ENCODE data around the gene SMARCD3. TPM values are rescaled to one million over a fixed set of nuclear protein-coding genes. Genes with fewer than 3 reads are reported as not detected.

SMARCD3 gene
- total and polyA plus RNA-seq, 2 of the 13 experiments (the other 11 are each of a cell fraction or from before 2014, with no cell fraction given), result 0.20 to 0.62 TPM

- TF ChIP-seq HIVEP1 (CRISPR knock-in tag; IDR thresholded peaks at IDR 0.05) (peak; percentile 28; the same call in 1 of the 2 replicates), ZNF280D (CRISPR knock-in tag; IDR thresholded peaks at IDR 0.05) (no peak), TAF1 (CRISPR knock-in tag; IDR thresholded peaks at IDR 0.05) (peak; percentile 82), ZNF20 (CRISPR knock-in tag; IDR thresholded peaks at IDR 0.05) (no peak), YEATS2 (CRISPR knock-in tag; IDR thresholded peaks at IDR 0.05; ENCODE audit: borderline replicate concordance) (0 out of 2 replicates have a peak, but pooled peaks have one; percentile 64), ZNF839 (CRISPR knock-in tag; IDR thresholded peaks at IDR 0.05; ENCODE audit: borderline replicate concordance) (0 out of 2 replicates have a peak, but pooled peaks have one; percentile 2), DR1 (CRISPR knock-in tag; IDR thresholded peaks at IDR 0.05) (0 out of 2 replicates have a peak, but pooled peaks have one; percentile 37), ZNF563 (CRISPR knock-in tag; IDR thresholded peaks at IDR 0.05) (peak; percentile 73; the same call in 1 of the 2 replicates), ZNF138 (CRISPR knock-in tag; IDR thresholded peaks at IDR 0.05; ENCODE audit: low read depth) (0 out of 2 replicates have a peak, but pooled peaks have one; percentile 70), NR3C1 (CRISPR knock-in tag; IDR thresholded peaks at IDR 0.05) (no peak), RARA (CRISPR knock-in tag; IDR thresholded peaks at IDR 0.05) (no peak), AGO2 (optimal IDR thresholded peaks at IDR 0.05; ENCODE audit: low read depth, low read length) (peak; percentile 60), ZNF678 (CRISPR knock-in tag; IDR thresholded peaks at IDR 0.05) (no peak), ETV6 (CRISPR knock-in tag; conservative IDR thresholded peaks at IDR 0.05) (no peak), MED8 (CRISPR knock-in tag; IDR thresholded peaks at IDR 0.05; ENCODE audit: insufficient replicate concordance) (no peak), ZNF484 (CRISPR knock-in tag; IDR thresholded peaks at IDR 0.05; ENCODE audit: borderline replicate concordance, low read depth) (no peak), KLF6 (CRISPR knock-in tag; IDR thresholded peaks at IDR 0.05) (0 out of 2 replicates have a peak, but pooled peaks have one; percentile 46), ETV5 (CRISPR knock-in tag; IDR thresholded peaks at IDR 0.05; ENCODE audit: borderline replicate concordance) (peak; percentile 81; the same call in 1 of the 2 replicates), MBNL3 (CRISPR knock-in tag; conservative IDR thresholded peaks at IDR 0.05) (no peak), ISL2 (CRISPR knock-in tag; IDR thresholded peaks at IDR 0.05) (peak; percentile 55), TCF7L2 (IDR thresholded peaks at IDR 0.05; ENCODE audit: low read depth, low read length) (no peak), RXRA (CRISPR knock-in tag; IDR thresholded peaks at IDR 0.05) (0 out of 2 replicates have a peak, but pooled peaks have one; percentile 37), ZNF879 (CRISPR knock-in tag; IDR thresholded peaks at IDR 0.05) (no peak)
- TF ChIP-seq, protein P1, sequence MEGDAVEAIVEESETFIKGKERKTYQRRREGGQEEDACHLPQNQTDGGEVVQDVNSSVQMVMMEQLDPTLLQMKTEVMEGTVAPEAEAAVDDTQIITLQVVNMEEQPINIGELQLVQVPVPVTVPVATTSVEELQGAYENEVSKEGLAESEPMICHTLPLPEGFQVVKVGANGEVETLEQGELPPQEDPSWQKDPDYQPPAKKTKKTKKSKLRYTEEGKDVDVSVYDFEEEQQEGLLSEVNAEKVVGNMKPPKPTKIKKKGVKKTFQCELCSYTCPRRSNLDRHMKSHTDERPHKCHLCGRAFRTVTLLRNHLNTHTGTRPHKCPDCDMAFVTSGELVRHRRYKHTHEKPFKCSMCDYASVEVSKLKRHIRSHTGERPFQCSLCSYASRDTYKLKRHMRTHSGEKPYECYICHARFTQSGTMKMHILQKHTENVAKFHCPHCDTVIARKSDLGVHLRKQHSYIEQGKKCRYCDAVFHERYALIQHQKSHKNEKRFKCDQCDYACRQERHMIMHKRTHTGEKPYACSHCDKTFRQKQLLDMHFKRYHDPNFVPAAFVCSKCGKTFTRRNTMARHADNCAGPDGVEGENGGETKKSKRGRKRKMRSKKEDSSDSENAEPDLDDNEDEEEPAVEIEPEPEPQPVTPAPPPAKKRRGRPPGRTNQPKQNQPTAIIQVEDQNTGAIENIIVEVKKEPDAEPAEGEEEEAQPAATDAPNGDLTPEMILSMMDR (CRISPR knock-in tag; IDR thresholded peaks at IDR 0.05), result no peak
Observed at GRCh38 chr7:151232091-151232916, 16.2 kb downstream of the SMARCD3 start, which contains the start of gene CHPF2 (continued).

All from HepG2 (cell line).